Measurements from ENCODE around the gene RPL37A.

RPL37A gene
- long read RNA-seq, transcript RPL37A-201 (3 exons, 742 nt), result minor isoform, 6 of 569 reads
- long read RNA-seq, transcript RPL37A-209 (3 exons, 1,701 nt), result minor isoform, 8 of 569 reads
- long read RNA-seq, transcript RPL37A-210 (4 exons, 3,647 nt), result major isoform, 529 of 569 reads
- long read RNA-seq, partial matches to known transcripts, result 5 of 569 reads
- long read RNA-seq, other reads (novel, unspliced or antisense), result 15 of 569 reads

DNA sequence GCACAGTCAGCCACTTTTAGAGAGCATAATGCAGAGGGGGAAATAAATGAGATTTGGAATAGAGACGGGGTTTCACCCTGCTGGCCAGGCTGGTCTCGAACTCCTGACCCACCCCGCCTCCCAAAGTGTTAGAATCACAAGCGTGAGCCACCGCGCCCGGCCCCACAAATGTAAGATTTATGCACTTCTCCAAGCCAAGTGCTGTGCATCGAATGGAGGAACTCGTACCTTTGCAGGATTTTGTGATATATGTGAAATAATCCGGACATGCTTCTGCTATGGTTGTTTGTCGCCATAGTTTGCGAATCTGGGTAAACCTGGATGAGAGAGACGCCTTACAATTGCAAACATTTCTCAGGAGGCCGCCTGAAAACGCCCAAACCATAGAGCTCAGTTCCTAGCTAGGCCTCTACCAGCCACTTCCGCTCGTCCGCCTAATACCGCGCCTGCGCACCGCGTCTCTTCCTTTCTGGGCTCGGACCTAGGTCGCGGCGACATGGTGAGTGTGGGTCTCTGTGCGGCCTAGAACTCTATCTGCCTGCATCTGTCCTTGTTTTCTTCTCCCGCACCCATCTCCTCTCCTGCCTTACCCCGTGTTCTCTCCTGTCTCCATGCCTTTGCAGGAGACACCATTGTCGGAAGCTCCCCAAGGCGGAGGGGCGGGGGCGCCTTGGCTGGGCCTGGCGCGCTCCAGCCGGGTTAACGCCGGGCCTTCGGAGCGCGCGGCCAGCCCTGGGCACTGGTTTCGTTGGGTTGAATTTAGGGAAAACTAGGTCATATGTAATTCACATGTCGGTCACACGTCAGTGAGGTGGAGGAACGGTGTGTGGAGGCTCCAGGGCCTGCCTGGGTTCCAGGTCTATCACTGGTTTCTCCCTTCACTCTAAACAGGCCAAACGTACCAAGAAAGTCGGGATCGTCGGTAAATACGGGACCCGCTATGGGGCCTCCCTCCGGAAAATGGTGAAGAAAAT is at the start of gene RPL37A:
Gene RPL37A (plus strand): TSS at position 466 of the 974 bp plus-strand sequence. CDS start 31 bp downstream, at position 497.
- peak within 1 kb of the TSS; percentile 93 for H3K27ac ChIP-seq (replicated peaks)
- no peaks in the 10 kb centered on the region for H3K27me3 ChIP-seq (ENCODE audit: insufficient read depth, poor library complexity, severe bottlenecking)
- TF ChIP-seq GABPA (IDR thresholded peaks at IDR 0.05; ENCODE audit: low read depth) (peak; percentile 84), POLR2AphosphoS5 (IDR thresholded peaks at IDR 0.05; ENCODE audit: low read depth) (peak; percentile 100), SPI1 (IDR thresholded peaks at IDR 0.05; ENCODE audit: borderline replicate concordance, low read depth) (peak; percentile 85; the same call in 1 of the 2 replicates)
- TF ChIP-seq, protein P1, sequence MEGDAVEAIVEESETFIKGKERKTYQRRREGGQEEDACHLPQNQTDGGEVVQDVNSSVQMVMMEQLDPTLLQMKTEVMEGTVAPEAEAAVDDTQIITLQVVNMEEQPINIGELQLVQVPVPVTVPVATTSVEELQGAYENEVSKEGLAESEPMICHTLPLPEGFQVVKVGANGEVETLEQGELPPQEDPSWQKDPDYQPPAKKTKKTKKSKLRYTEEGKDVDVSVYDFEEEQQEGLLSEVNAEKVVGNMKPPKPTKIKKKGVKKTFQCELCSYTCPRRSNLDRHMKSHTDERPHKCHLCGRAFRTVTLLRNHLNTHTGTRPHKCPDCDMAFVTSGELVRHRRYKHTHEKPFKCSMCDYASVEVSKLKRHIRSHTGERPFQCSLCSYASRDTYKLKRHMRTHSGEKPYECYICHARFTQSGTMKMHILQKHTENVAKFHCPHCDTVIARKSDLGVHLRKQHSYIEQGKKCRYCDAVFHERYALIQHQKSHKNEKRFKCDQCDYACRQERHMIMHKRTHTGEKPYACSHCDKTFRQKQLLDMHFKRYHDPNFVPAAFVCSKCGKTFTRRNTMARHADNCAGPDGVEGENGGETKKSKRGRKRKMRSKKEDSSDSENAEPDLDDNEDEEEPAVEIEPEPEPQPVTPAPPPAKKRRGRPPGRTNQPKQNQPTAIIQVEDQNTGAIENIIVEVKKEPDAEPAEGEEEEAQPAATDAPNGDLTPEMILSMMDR (IDR thresholded peaks at IDR 0.05; ENCODE audit: insufficient read depth, low read length), result no peak
- TF ChIP-seq, protein P2, sequence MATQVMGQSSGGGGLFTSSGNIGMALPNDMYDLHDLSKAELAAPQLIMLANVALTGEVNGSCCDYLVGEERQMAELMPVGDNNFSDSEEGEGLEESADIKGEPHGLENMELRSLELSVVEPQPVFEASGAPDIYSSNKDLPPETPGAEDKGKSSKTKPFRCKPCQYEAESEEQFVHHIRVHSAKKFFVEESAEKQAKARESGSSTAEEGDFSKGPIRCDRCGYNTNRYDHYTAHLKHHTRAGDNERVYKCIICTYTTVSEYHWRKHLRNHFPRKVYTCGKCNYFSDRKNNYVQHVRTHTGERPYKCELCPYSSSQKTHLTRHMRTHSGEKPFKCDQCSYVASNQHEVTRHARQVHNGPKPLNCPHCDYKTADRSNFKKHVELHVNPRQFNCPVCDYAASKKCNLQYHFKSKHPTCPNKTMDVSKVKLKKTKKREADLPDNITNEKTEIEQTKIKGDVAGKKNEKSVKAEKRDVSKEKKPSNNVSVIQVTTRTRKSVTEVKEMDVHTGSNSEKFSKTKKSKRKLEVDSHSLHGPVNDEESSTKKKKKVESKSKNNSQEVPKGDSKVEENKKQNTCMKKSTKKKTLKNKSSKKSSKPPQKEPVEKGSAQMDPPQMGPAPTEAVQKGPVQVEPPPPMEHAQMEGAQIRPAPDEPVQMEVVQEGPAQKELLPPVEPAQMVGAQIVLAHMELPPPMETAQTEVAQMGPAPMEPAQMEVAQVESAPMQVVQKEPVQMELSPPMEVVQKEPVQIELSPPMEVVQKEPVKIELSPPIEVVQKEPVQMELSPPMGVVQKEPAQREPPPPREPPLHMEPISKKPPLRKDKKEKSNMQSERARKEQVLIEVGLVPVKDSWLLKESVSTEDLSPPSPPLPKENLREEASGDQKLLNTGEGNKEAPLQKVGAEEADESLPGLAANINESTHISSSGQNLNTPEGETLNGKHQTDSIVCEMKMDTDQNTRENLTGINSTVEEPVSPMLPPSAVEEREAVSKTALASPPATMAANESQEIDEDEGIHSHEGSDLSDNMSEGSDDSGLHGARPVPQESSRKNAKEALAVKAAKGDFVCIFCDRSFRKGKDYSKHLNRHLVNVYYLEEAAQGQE (IDR thresholded peaks at IDR 0.05; ENCODE audit: insufficient replicate concordance, low read depth), result peak; percentile 85
- peak within 1 kb of the TSS; percentile 59 for H3K4me3 ChIP-seq (replicated peaks; ENCODE audit: insufficient read depth, low read length)
- DNase-seq (ENCODE audit: low read depth in 1 of 2, low spot score in 1 of 2), result peak; percentile 94 to 97

GRCh38 chr2:216450346-216450745 is 48.3 kb upstream of the RPL37A start:
- Histone ChIP-seq H3K27ac (replicated peaks) (no peak overlapping the region), H3K4me3 (replicated peaks; ENCODE audit: insufficient read depth, low read length) (no peak overlapping the region), H3K27me3 (ENCODE audit: insufficient read depth, poor library complexity, severe bottlenecking) (no peaks in the 10 kb centered on the region)
- TF ChIP-seq, protein P2 (IDR thresholded peaks at IDR 0.05; ENCODE audit: insufficient replicate concordance, low read depth), result no peak
- TF ChIP-seq POLR2AphosphoS5 (IDR thresholded peaks at IDR 0.05; ENCODE audit: low read depth) (no peak), SPI1 (IDR thresholded peaks at IDR 0.05; ENCODE audit: borderline replicate concordance, low read depth) (no peak), GABPA (IDR thresholded peaks at IDR 0.05; ENCODE audit: low read depth) (no peak)
- TF ChIP-seq, protein P1 (IDR thresholded peaks at IDR 0.05; ENCODE audit: insufficient read depth, low read length), result no peak
- DNase-seq (ENCODE audit: low read depth in 1 of 2, low spot score in 1 of 2), result no peak

DNA sequence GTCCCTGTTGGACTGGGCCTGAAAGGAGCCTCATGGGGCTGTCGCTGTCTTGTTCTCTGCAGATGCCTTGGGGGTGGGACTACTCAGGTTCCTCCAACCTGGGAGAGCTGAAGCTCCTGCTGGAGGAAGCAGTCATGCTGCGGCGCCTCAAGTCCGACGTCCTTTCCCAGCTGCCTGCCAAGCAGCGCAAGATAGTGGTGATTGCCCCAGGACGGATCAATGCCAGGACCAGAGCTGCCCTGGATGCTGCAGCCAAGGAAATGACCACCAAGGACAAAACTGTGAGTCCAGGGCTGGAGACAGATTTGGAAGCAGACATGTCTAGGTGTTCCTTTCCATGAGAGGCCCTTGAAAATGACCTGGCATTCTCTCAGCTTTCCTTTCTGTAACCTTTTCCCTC is 47.9 kb upstream of the RPL37A start:
- Histone ChIP-seq H3K4me3 (replicated peaks; ENCODE audit: insufficient read depth, low read length) (no peak overlapping the region), H3K27me3 (ENCODE audit: insufficient read depth, poor library complexity, severe bottlenecking) (no peaks in the 10 kb centered on the region), H3K27ac (replicated peaks) (no peak overlapping the region)
- no peak for DNase-seq (ENCODE audit: low read depth in 1 of 2, low spot score in 1 of 2)
- TF ChIP-seq SPI1 (IDR thresholded peaks at IDR 0.05; ENCODE audit: borderline replicate concordance, low read depth) (no peak), GABPA (IDR thresholded peaks at IDR 0.05; ENCODE audit: low read depth) (no peak), POLR2AphosphoS5 (IDR thresholded peaks at IDR 0.05; ENCODE audit: low read depth) (no peak)
- TF ChIP-seq, protein P1 (IDR thresholded peaks at IDR 0.05; ENCODE audit: insufficient read depth, low read length), result no peak
- TF ChIP-seq, protein P2 (IDR thresholded peaks at IDR 0.05; ENCODE audit: insufficient replicate concordance, low read depth), result no peak
